HG03066 (cell line): ENCODE data around the gene NYAP1.

ENCODE experiments used
- ATAC-seq: cut with Tn5 transposase; IDR thresholded peaks from one replicate; pipeline ENCODE4 v1.9.1; 2021; ENCODE audit warnings: low read depth; ENCODE audit not compliant: unreplicated experiment

NYAP1 gene

GRCh38 chr7:100456562-100456961 is 27.2 kb upstream of the NYAP1 start:
- ATAC-seq: no peak

GRCh38 chr7:100457033-100457432 is 26.7 kb upstream of the NYAP1 start:
- ATAC-seq: no peak

- ATAC-seq: no peak
These were observed 19.5 kb upstream of the NYAP1 start, which contains the start of gene SPACDR for GRCh38 chr7:100464210-100464660. TSS of gene SPACDR (minus strand) at chr7:100464260. CDS start at chr7:100464025, 235 bp downstream.

GRCh38 chr7:100464791-100465190 is 18.9 kb upstream of the NYAP1 start:
- no peak for ATAC-seq

GRCh38 chr7:100465299-100465698 is 18.4 kb upstream of the NYAP1 start:
- no peak for ATAC-seq

GRCh38 chr7:100465702-100466311 is 17.9 kb upstream of the NYAP1 start:
- ATAC-seq: no peak

GRCh38 chr7:100466653-100467605 is 16.8 kb upstream of the NYAP1 start:
- ATAC-seq: no peak

- no peak for ATAC-seq
These were observed 15.9 kb upstream of the NYAP1 start for GRCh38 chr7:100467638-100468373.

- no peak for ATAC-seq
These were observed 14.3 kb upstream of the NYAP1 start for GRCh38 chr7:100469227-100470044.

GRCh38 chr7:100471021-100471420 is 12.7 kb upstream of the NYAP1 start:
- ATAC-seq: no peak

GRCh38 chr7:100472121-100472851 is 11.4 kb upstream of the NYAP1 start:
- ATAC-seq: no peak

GRCh38 chr7:100472854-100473499 is 10.8 kb upstream of the NYAP1 start:
- ATAC-seq: no peak

GRCh38 chr7:100475549-100475948 is 8.2 kb upstream of the NYAP1 start:
- ATAC-seq: no peak

- no peak for ATAC-seq
These were observed 7.5 kb upstream of the NYAP1 start for GRCh38 chr7:100476101-100476780.

- ATAC-seq: no peak
These were observed 6.5 kb upstream of the NYAP1 start for GRCh38 chr7:100476903-100477870.

GRCh38 chr7:100477871-100478267 is 5.9 kb upstream of the NYAP1 start:
- ATAC-seq: no peak

GRCh38 chr7:100478958-100479660 is 4.6 kb upstream of the NYAP1 start, which contains the start of gene TSC22D4:
TSS of gene TSC22D4 (minus strand) at chr7:100479214. CDS start at chr7:100478038, 1,176 bp downstream.
- peak; percentile 63 for ATAC-seq
